LNCAP (cell line): Measurements from ENCODE around the gene FBXO46.

Experiments used
- TF ChIP-seq, protein P1 (sequence below): fragments of 450-650 bp; IDR thresholded peaks from 2 replicates; pipeline ENCODE4 v1.5.1; 2017; ENCODE audit warnings: mild to moderate bottlenecking

Gene FBXO46

DNA sequence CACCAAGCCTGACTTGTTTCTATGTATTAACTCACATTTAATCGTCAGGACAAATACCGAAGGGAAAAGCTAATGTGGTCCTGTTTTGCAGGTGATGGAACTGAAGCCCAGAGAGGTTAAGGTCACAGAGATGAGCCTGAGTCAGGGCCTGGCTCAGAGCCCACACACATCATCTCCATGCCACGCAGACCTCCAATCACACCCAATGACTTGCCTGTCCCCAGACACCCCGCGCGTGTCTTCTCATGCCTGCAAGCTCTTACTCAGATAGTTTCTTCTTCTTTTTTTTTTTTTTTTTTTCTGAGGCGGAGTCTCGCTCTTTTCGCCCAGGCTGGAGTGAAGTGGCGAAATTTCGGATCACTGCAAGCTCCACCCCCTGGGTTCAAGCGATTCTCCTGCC, 21.9 kb upstream of the FBXO46 start:
- TF ChIP-seq, protein P1, sequence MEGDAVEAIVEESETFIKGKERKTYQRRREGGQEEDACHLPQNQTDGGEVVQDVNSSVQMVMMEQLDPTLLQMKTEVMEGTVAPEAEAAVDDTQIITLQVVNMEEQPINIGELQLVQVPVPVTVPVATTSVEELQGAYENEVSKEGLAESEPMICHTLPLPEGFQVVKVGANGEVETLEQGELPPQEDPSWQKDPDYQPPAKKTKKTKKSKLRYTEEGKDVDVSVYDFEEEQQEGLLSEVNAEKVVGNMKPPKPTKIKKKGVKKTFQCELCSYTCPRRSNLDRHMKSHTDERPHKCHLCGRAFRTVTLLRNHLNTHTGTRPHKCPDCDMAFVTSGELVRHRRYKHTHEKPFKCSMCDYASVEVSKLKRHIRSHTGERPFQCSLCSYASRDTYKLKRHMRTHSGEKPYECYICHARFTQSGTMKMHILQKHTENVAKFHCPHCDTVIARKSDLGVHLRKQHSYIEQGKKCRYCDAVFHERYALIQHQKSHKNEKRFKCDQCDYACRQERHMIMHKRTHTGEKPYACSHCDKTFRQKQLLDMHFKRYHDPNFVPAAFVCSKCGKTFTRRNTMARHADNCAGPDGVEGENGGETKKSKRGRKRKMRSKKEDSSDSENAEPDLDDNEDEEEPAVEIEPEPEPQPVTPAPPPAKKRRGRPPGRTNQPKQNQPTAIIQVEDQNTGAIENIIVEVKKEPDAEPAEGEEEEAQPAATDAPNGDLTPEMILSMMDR, result no peak

GRCh38 chr19:45747513-45747912, 16.8 kb upstream of the FBXO46 start:
- TF ChIP-seq, protein P1, result no peak

- TF ChIP-seq, protein P1, result no peak
These were observed 16.2 kb upstream of the FBXO46 start for GRCh38 chr19:45746866-45747265.

DNA sequence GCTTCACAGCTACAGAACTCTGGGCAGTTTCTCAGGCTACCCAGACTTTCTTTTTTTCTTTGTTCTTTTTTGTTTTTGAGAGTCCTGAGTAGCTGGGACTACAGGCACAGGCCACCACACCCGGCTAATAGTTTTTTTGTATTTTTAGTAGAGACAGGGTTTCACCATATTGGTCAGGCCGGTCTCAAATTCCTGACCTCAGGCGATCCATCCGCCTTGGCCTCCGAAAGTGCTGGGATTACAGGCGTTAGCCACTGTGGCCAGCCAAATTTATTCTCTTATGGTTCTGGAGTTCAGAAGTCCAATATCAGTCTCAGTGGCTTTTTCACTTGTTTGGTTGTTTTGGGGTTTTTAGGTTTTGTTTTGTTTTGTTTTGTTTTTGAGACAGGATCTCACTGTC, 14.9 kb upstream of the FBXO46 start:
- TF ChIP-seq, protein P1, result no peak

GRCh38 chr19:45742969-45743368, 12.3 kb upstream of the FBXO46 start:
- TF ChIP-seq, protein P1, result no peak

GRCh38 chr19:45739498-45740439, 9.1 kb upstream of the FBXO46 start:
- TF ChIP-seq, protein P1, result no peak

GRCh38 chr19:45733160-45733810, 2.6 kb upstream of the FBXO46 start, which contains the start of gene MEIOSIN:
MEIOSIN (plus strand) TSS chr19:45733439; CDS start chr19:45735377, 1,938 bp downstream.
- TF ChIP-seq, protein P1, result no peak
